H1 (cell line): ENCODE measurements around the gene ZIC5. TPM values are rescaled to one million over a fixed set of nuclear protein-coding genes. Genes with fewer than 3 reads are reported as not detected.

Source experiments
- CTCF ChIA-PET: fragments of 300-600 bp; sonication (Branson Sonifier 250); formaldehyde crosslinking; loops from one replicate; lab custom pipeline; 2021; ENCODE audit not compliant: partially characterized antibody; lab: Charles Lee
- POLR2A ChIA-PET: fragments of 300-600 bp; sonication (Branson Sonifier 250); formaldehyde crosslinking; loops from one replicate; lab custom pipeline; 2021; ENCODE audit warnings: inconsistent platforms; ENCODE audit not compliant: partially characterized antibody; lab: Charles Lee
- DNase-seq, 2 experiments: peaks; one replicate each; pipeline versions ENCODE4 v3.0.0 to v3.0.0-alpha.2; 2010 to 2022; ENCODE audit warnings: low spot score in 2 of 2, low read depth in 1 of 2, mixed read lengths in 1 of 2
- FAIRE-seq: peaks from 2 replicates; lab custom pipeline; 2011; peaks lifted over from hg19 to GRCh38; lab: Jason Lieb, UNC
- H2AFZ ChIP-seq: 2 replicates; pipeline ENCODE4 v1.8.1; 2012; ENCODE audit warnings: low read length, inconsistent platforms
- H2AK5ac ChIP-seq: 2 replicates; pipeline ENCODE4 v1.6.1; 2013; ENCODE audit warnings: low read depth, low read length
- H2BK120ac ChIP-seq: replicated peaks from 2 replicates; pipeline ENCODE3; 2013; ENCODE audit warnings: low read depth, low read length, inconsistent platforms
- H2BK12ac ChIP-seq: 2 replicates; pipeline ENCODE4 v1.6.1; 2013; ENCODE audit warnings: low read depth, low read length
- H2BK15ac ChIP-seq: 2 replicates; pipeline ENCODE4 v1.6.1; 2013; ENCODE audit warnings: low read length
- H2BK20ac ChIP-seq: 2 replicates; pipeline ENCODE4 v1.6.1; 2013; ENCODE audit warnings: low read length
- H2BK5ac ChIP-seq: 2 replicates; pipeline ENCODE4 v1.6.1; 2013; ENCODE audit warnings: low read depth, low read length
- H3K14ac ChIP-seq: 2 replicates; pipeline ENCODE4 v1.6.1; 2013; ENCODE audit warnings: inconsistent platforms; ENCODE audit not compliant: insufficient read length
- H3K18ac ChIP-seq: 2 replicates; pipeline ENCODE4 v1.6.1; 2013; ENCODE audit warnings: low read length; ENCODE audit errors: extremely low read depth
- H3K23ac ChIP-seq: 2 replicates; pipeline ENCODE4 v1.6.1; 2013; ENCODE audit warnings: inconsistent platforms; ENCODE audit not compliant: insufficient read length
- H3K23me2 ChIP-seq: 2 replicates; pipeline ENCODE4 v1.6.1; 2013; ENCODE audit warnings: low read depth, low read length
- H3K27ac ChIP-seq: 2 replicates; pipeline ENCODE4 v1.6.1; 2011; ENCODE audit warnings: low read depth, low read length, inconsistent platforms
- H3K27me3 ChIP-seq, 4 experiments: replicated peaks in 1 of 4; 1 replicate in 1 of 4; 2 replicates in 3 of 4; pipeline versions ENCODE4 v1.6.1 to v1.8.1; 2011 to 2013; ENCODE audit warnings: low read length in 3 of 4, mild to moderate bottlenecking in 3 of 4, inconsistent platforms in 2 of 4, mixed read lengths in 2 of 4, moderate library complexity in 1 of 4; ENCODE audit not compliant: control insufficient read depth in 3 of 4, insufficient read depth in 3 of 4; ENCODE audit errors: extremely low read depth in 1 of 4
- H3K36me3 ChIP-seq, 4 experiments: 2 replicates each; pipeline versions ENCODE4 v1.6.1 to v1.8.1; 2011 to 2013; ENCODE audit warnings: mild to moderate bottlenecking in 4 of 4, low read length in 3 of 4, moderate library complexity in 2 of 4, control low read depth in 1 of 4, inconsistent platforms in 1 of 4; ENCODE audit not compliant: insufficient read depth in 4 of 4, control insufficient read depth in 2 of 4
- H3K4ac ChIP-seq: replicated peaks from 2 replicates; pipeline ENCODE3; 2013; ENCODE audit warnings: low read length, low read depth, mixed read lengths, inconsistent platforms; ENCODE audit not compliant: insufficient read length
- H3K4me1 ChIP-seq, 4 experiments: replicated peaks in 1 of 4; 1 replicate in 1 of 4; 2 replicates in 3 of 4; pipeline versions ENCODE4 v1.6.1 to v1.8.1; 2011 to 2013; ENCODE audit warnings: low read length in 3 of 4, inconsistent platforms in 2 of 4, mixed read lengths in 1 of 4; ENCODE audit not compliant: insufficient read depth in 4 of 4, control insufficient read depth in 3 of 4
- H3K4me2 ChIP-seq, 2 experiments: 2 replicates each; pipeline versions ENCODE4 v1.6.1 to v1.8.1; 2011 to 2013; ENCODE audit warnings: low read depth in 2 of 2, low read length in 2 of 2, control low read depth in 1 of 2, inconsistent platforms in 1 of 2, mild to moderate bottlenecking in 1 of 2; ENCODE audit not compliant: insufficient read depth in 1 of 2
- H3K4me3 ChIP-seq, 4 experiments: fragments of 200-600, 300-600 bp in 1 of 4; sonication (generic), shearing (Covaris generic), sonication (Bioruptor Twin) in 1 of 4; 2 replicates each; pipeline versions ENCODE4 v1.5.1 to v1.8.1; 2011 to 2016; ENCODE audit warnings: low read length in 4 of 4, low read depth in 3 of 4, control low read depth in 2 of 4, inconsistent platforms in 2 of 4, mild to moderate bottlenecking in 2 of 4, mixed read lengths in 1 of 4, moderate library complexity in 1 of 4; ENCODE audit not compliant: insufficient read depth in 2 of 4; ENCODE audit errors: extremely low read depth in 1 of 4
- H3K56ac ChIP-seq: replicated peaks from 2 replicates; pipeline ENCODE3; 2013; ENCODE audit warnings: low read depth, mild to moderate bottlenecking, mixed read lengths, low read length, inconsistent platforms; ENCODE audit not compliant: insufficient read length
- H3K79me1 ChIP-seq: 2 replicates; pipeline ENCODE4 v1.6.1; 2013; ENCODE audit warnings: low read depth, low read length, control low read depth
- H3K79me2 ChIP-seq, 2 experiments: 2 replicates each; pipeline versions ENCODE4 v1.6.1 to v1.8.1; 2012 to 2013; ENCODE audit warnings: low read length in 2 of 2, mild to moderate bottlenecking in 2 of 2, inconsistent platforms in 1 of 2; ENCODE audit not compliant: insufficient read depth in 2 of 2, control insufficient read depth in 1 of 2
- H3K9ac ChIP-seq, 4 experiments: replicated peaks in 1 of 4; 1 replicate in 1 of 4; 2 replicates in 3 of 4; pipeline versions ENCODE4 v1.6.1 to v1.8.1; 2011 to 2013; ENCODE audit warnings: low read depth in 3 of 4, low read length in 3 of 4, control low read depth in 2 of 4, mild to moderate bottlenecking in 2 of 4, moderate library complexity in 2 of 4, inconsistent platforms in 1 of 4; ENCODE audit errors: extremely low read depth in 1 of 4
- H3K9me3 ChIP-seq, 2 experiments: 2 replicates each; pipeline versions ENCODE4 v1.6.1 to v1.8.1; 2012 to 2013; ENCODE audit warnings: mild to moderate bottlenecking in 2 of 2, moderate library complexity in 2 of 2, control low read depth in 1 of 2, inconsistent platforms in 1 of 2, low read depth in 1 of 2, low read length in 1 of 2, mixed read lengths in 1 of 2; ENCODE audit not compliant: insufficient read depth in 2 of 2
- H4K20me1 ChIP-seq, 2 experiments: replicated peaks in 1 of 2; 2 replicates each; pipeline versions ENCODE3 to v1.8.1; 2011 to 2013; ENCODE audit warnings: inconsistent platforms in 2 of 2, low read length in 2 of 2, mild to moderate bottlenecking in 1 of 2; ENCODE audit not compliant: insufficient read depth in 2 of 2, control insufficient read depth in 1 of 2
- H4K5ac ChIP-seq: 2 replicates; pipeline ENCODE4 v1.6.1; 2013; ENCODE audit warnings: low read length, low read depth, mixed read lengths, inconsistent platforms; ENCODE audit not compliant: insufficient read length
- H4K8ac ChIP-seq: 2 replicates; pipeline ENCODE4 v1.8.0; 2013; ENCODE audit warnings: mild to moderate bottlenecking, moderate library complexity, low read length, inconsistent platforms; ENCODE audit not compliant: insufficient read depth; ENCODE audit errors: extremely low read depth
- H4K91ac ChIP-seq: replicated peaks from 2 replicates; pipeline ENCODE3; 2013; ENCODE audit warnings: low read length, mixed read lengths, inconsistent platforms; ENCODE audit not compliant: insufficient read length
- BCL11A ChIP-seq, 2 experiments: IDR thresholded peaks; one replicate each; pipeline ENCODE4 v1.6.1; 2011; ENCODE audit warnings: low read depth in 2 of 2, low read length in 2 of 2, mild to moderate bottlenecking in 2 of 2
- CBX8 ChIP-seq: fragments of 300-800, 300-1000 bp; sonication (generic); IDR thresholded peaks from 2 replicates; pipeline ENCODE4 v1.7.1; 2016; ENCODE audit warnings: low read depth, low read length, borderline replicate concordance
- CREB1 ChIP-seq: IDR thresholded peaks from 2 replicates; pipeline ENCODE4 v1.6.1; 2012; ENCODE audit warnings: inconsistent platforms
- GTF2F1 ChIP-seq: IDR thresholded peaks from 2 replicates; pipeline ENCODE4 v1.6.1; 2012; ENCODE audit warnings: low read depth, low read length, improper control_type of control experiment, borderline replicate concordance
- HDAC2 ChIP-seq, 2 experiments: fragments of 300-600 bp in 1 of 2; sonication (generic) in 1 of 2; IDR thresholded peaks; 2 replicates each; pipeline ENCODE4 v1.6.1; 2011 to 2012; ENCODE audit warnings: low read depth in 2 of 2, low read length in 2 of 2, mild to moderate bottlenecking in 2 of 2, moderate library complexity in 2 of 2, borderline replicate concordance in 1 of 2, inconsistent platforms in 1 of 2
- HDAC6 ChIP-seq: IDR thresholded peaks from one replicate; pipeline ENCODE4 v1.7.1; 2012; ENCODE audit warnings: low read depth, mild to moderate bottlenecking, inconsistent platforms, low read length, moderate library complexity
- KDM1A ChIP-seq: fragments of 200-600, 300-600 bp; sonication (generic); IDR thresholded peaks from 2 replicates; pipeline ENCODE4 v1.7.1; 2016; ENCODE audit warnings: mild to moderate bottlenecking, low read length, borderline replicate concordance
- NRF1 ChIP-seq: IDR thresholded peaks from 2 replicates; pipeline ENCODE4 v1.6.1; 2011; ENCODE audit warnings: mild to moderate bottlenecking, low read depth, low read length, improper control_type of control experiment
- POU5F1 ChIP-seq: IDR thresholded peaks from 2 replicates; pipeline ENCODE4 v1.6.1; 2011; ENCODE audit warnings: low read depth, mild to moderate bottlenecking, low read length, moderate library complexity
- RAD21 ChIP-seq, 2 experiments: IDR thresholded peaks in 1 of 2; conservative IDR thresholded peaks in 1 of 2; 2 replicates each; pipeline ENCODE4 v1.6.1; 2011; ENCODE audit warnings: low read depth in 2 of 2, low read length in 2 of 2, improper control_type of control experiment in 1 of 2, inconsistent platforms in 1 of 2, mild to moderate bottlenecking in 1 of 2, moderate library complexity in 1 of 2
- RNF2 ChIP-seq: fragments of 200-900, 300-1000 bp; sonication (generic); IDR thresholded peaks from 2 replicates; pipeline ENCODE4 v1.7.1; 2016; ENCODE audit warnings: borderline replicate concordance, low read depth, mild to moderate bottlenecking, antibody characterized with exemption, low read length; ENCODE audit not compliant: poor library complexity, severe bottlenecking; ENCODE audit errors: missing control alignments
- TAF1 ChIP-seq: IDR thresholded peaks from 2 replicates; pipeline ENCODE4 v1.6.1; 2011; ENCODE audit warnings: mild to moderate bottlenecking, low read depth, low read length
- WGBS, 2 experiments: shearing (Covaris generic) in 1 of 2; methylation state at CpG; one replicate each; pipeline versions ENCODE4 v1.1.6 to v1.1.7; 2013 to 2015; ENCODE audit warnings: low lambda C conversion rate in 2 of 2, mixed read lengths in 2 of 2, inconsistent platforms in 1 of 2, low coverage in 1 of 2, missing lambda C conversion rate in 1 of 2; ENCODE audit not compliant: insufficient replicate concordance in 2 of 2, insufficient coverage in 1 of 2, insufficient read length in 1 of 2; ENCODE audit errors: extremely low coverage in 1 of 2, missing lambda C conversion rate in 1 of 2; 5-methylcytosine and 5-hydroxymethylcytosine counted together
- polyA plus RNA-seq, 7 experiments: library from polyadenylated mRNA; depleted of rRNA in 3 of 7; stranded (reverse) in 5 of 7; unstranded in 2 of 7; fragments of >200 nt in 5 of 7; fragments of 200-250 nt in 2 of 7; gene quantifications; 1 replicate in 5 of 7; 2 replicates in 1 of 7; 4 replicates in 1 of 7; pipeline versions ENCODE4 v1.2.1 to v1.2.3, GENCODE V29; 2011 to 2013; ENCODE audit warnings: missing spikeins in 2 of 7, mixed read lengths in 2 of 7
- total RNA-seq: library from RNA; stranded (reverse); fragmentation: NEBNext Ultra II Directional; extraction: Animal tissue kit (Norgen Biotek cat#: 25700); gene quantifications from 2 replicates; pipeline ENCODE4 v1.2.1, GENCODE V29; 2021

The ZIC5 gene
- total and polyA plus RNA-seq, 2 of the 8 experiments (the other 6 are each of a cell fraction or from before 2014, with no cell fraction given): 14.2 to 52.7 TPM

- no peak overlapping the region for H3K23ac ChIP-seq
- 18% methylated on average over 9 of the region's 9 CpGs; no CpG with 5 or more reads in 1 of the 2 experiments for WGBS, 2 experiments
- FAIRE-seq: peak; percentile 89
- TF ChIP-seq HDAC2 (IDR thresholded peaks at IDR 0.05; ENCODE audit: borderline replicate concordance in 1 of 2, low read depth in 2 of 2, low read length in 2 of 2) (no peak), KDM1A (no peak), CREB1 (no peak), GTF2F1 (no peak), TAF1 (no peak), RNF2 (no peak), BCL11A (IDR thresholded peaks at IDR 0.05; ENCODE audit: low read depth in 2 of 2, low read length in 2 of 2) (no peak), POU5F1 (no peak), RAD21 (IDR thresholded peaks at IDR 0.05 in 1 of 2, conservative IDR thresholded peaks at IDR 0.05 in 1 of 2; ENCODE audit: low read depth in 2 of 2, low read length in 2 of 2) (no peak), CBX8 (no peak), NRF1 (no peak), HDAC6 (no peak)
- peak overlapping the region; percentile 24 for H3K56ac ChIP-seq
- H3K18ac ChIP-seq: peak overlapping the region; percentile 20; the same call in 1 of the 2 replicates
- peaks cover 15 to 67% of the 10 kb centered on the region in 2 experiments for H3K79me2 ChIP-seq
- H2AFZ ChIP-seq: no peak overlapping the region
- no peaks in the 10 kb centered on the region for H3K9me3 ChIP-seq
- peaks cover 3% of the 10 kb centered on the region; the same call in 1 of the 2 replicates for H3K79me1 ChIP-seq
- H4K91ac ChIP-seq: peak overlapping the region; percentile 22
- POLR2A ChIA-PET: interaction anchor here (1.1 to 5.7 kb wide), 9 partner anchors 8 to 278 kb away, joined by 3 to 56 read pairs (median 7); partner anchors contain the start of gene ZIC2
- H3K4me2 ChIP-seq: peak overlapping the region; percentile 81
- H4K5ac ChIP-seq: no peak overlapping the region
- peaks cover 20% of the 10 kb centered on the region for H3K23me2 ChIP-seq
- no peak overlapping the region for H3K14ac ChIP-seq
- H2AK5ac ChIP-seq: no peak overlapping the region
- CTCF ChIA-PET: interaction anchor here (0.6 to 3.6 kb wide), 12 partner anchors 10 to 312 kb away, joined by 3 to 23 read pairs (median 5); no protein-coding TSS in a partner anchor
- peaks cover 23 to 29% of the 10 kb centered on the region in 2 experiments for H4K20me1 ChIP-seq
- no peak overlapping the region for H3K4ac ChIP-seq
- H3K4me3 ChIP-seq: peak overlapping the region; percentile 79 to 96 (median 92)
- no peak overlapping the region for H2BK5ac ChIP-seq
- no peak overlapping the region for H2BK120ac ChIP-seq
- no peak overlapping the region for H2BK12ac ChIP-seq
- H3K36me3 ChIP-seq: peaks cover 2 to 68% (median 36%) of the 10 kb centered on the region in 4 experiments; a peak in 7 of 8 replicates
- no peak overlapping the region for H4K8ac ChIP-seq
- no peak for DNase-seq
- H3K27me3 ChIP-seq: no peaks in the 10 kb centered on the region
- no peak overlapping the region for H2BK15ac ChIP-seq
- H3K4me1 ChIP-seq: peaks cover 3 to 14% (median 7%) of the 10 kb centered on the region in 4 experiments
- no peak overlapping the region for H3K27ac ChIP-seq
- peak overlapping the region; percentile 9 to 80 (median 54) for H3K9ac ChIP-seq
- no peak overlapping the region for H2BK20ac ChIP-seq
These were observed 4.1 kb downstream of the ZIC5 start for GRCh38 chr13:99967498-99967868.
